Measurements from ENCODE around the gene VASH2.

Gene VASH2

DNA sequence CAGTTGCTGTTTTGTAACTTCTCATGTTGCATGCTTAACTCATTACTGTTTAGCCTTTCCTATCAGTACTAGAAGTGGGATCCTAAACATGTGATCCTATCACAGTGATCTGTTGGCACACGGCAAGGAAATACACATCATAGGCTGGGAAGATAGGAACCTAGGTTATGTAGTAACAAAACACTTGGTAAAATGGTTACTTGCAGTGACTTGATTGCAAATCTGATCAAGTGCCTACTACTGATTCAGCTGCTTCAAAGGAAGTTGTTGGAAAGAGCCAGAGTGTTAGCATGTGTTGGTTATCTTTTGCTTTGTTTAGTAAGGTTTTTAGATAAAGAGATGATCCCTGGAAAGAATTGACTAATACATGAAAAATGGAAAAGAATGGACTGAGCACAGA, 8.9 kb upstream of the VASH2 start:
- no peak overlapping the region for H2AFZ ChIP-seq (ENCODE audit: low read depth, low read length)
- H3K36me3 ChIP-seq (ENCODE audit: insufficient read depth, low read length): no peaks in the 10 kb centered on the region
- H3K4me1 ChIP-seq (ENCODE audit: insufficient read depth, low read length): no peaks in the 10 kb centered on the region
- no peaks in the 10 kb centered on the region for H3K9me3 ChIP-seq (ENCODE audit: low read length)
- no peak overlapping the region for H3K4me3 ChIP-seq (ENCODE audit: low read length)
- no peaks in the 10 kb centered on the region for H3K27me3 ChIP-seq (ENCODE audit: insufficient read depth, low read length)

DNA sequence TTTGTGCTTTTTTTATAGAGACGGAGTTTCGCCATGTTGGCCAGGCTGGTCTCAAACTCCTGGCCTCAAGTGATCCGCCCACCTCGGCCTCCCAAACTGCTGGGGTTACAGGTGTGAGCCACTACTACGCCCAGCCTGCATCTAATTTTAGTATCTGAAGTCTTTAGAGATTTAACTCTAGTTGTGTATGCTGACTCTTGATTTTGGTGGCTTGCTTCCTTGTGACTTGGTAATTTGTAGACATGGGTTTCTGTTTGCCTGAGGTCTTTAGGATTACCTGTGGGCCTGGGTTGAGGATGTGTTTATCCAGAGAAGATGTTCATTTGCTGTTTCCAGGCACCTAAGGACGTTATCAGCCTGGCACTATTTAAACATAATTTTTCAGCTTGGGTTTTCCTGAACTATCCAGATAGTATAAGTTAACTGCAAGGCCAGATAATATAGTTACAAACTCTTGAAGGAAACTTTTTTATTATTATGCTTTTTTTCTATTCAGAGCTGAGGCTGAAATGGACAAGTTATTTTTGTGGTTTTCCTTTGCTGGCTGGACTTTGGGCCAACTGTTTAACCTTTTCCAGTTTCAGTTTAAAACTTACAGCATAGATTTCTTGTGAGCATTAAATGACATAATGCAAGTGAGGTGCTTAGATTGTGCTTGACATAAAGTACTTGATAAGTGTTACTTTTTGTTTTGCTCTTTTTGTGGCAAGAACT, 7.5 kb upstream of the VASH2 start:
- H3K9me3 ChIP-seq (ENCODE audit: low read length): no peaks in the 10 kb centered on the region
- H3K36me3 ChIP-seq (ENCODE audit: insufficient read depth, low read length): no peaks in the 10 kb centered on the region
- H2AFZ ChIP-seq (ENCODE audit: low read depth, low read length): no peak overlapping the region
- no peak overlapping the region for H3K4me3 ChIP-seq (ENCODE audit: low read length)
- H3K27me3 ChIP-seq (ENCODE audit: insufficient read depth, low read length): no peaks in the 10 kb centered on the region
- H3K4me1 ChIP-seq (ENCODE audit: insufficient read depth, low read length): no peaks in the 10 kb centered on the region

DNA sequence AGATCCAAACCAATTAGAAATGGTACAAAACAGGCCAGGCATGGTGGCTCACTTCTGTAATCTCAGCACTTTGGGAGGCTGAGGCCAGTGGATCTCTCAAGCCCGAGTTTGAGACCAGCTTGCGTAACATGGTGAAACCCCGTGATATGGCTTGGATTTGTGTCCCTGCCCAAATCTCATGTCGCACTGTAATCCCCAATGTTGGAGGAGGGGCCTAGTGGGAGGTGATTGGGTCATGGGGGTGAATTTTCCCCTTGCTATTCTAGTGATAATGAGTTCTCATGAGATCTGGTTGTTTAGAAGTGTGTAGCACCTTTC, 7.0 kb upstream of the VASH2 start:
- H3K36me3 ChIP-seq (ENCODE audit: insufficient read depth, low read length): no peaks in the 10 kb centered on the region
- no peaks in the 10 kb centered on the region for H3K9me3 ChIP-seq (ENCODE audit: low read length)
- H3K27me3 ChIP-seq (ENCODE audit: insufficient read depth, low read length): no peaks in the 10 kb centered on the region
- H3K4me3 ChIP-seq (ENCODE audit: low read length): no peak overlapping the region
- no peak overlapping the region for H2AFZ ChIP-seq (ENCODE audit: low read depth, low read length)
- H3K4me1 ChIP-seq (ENCODE audit: insufficient read depth, low read length): no peaks in the 10 kb centered on the region

DNA sequence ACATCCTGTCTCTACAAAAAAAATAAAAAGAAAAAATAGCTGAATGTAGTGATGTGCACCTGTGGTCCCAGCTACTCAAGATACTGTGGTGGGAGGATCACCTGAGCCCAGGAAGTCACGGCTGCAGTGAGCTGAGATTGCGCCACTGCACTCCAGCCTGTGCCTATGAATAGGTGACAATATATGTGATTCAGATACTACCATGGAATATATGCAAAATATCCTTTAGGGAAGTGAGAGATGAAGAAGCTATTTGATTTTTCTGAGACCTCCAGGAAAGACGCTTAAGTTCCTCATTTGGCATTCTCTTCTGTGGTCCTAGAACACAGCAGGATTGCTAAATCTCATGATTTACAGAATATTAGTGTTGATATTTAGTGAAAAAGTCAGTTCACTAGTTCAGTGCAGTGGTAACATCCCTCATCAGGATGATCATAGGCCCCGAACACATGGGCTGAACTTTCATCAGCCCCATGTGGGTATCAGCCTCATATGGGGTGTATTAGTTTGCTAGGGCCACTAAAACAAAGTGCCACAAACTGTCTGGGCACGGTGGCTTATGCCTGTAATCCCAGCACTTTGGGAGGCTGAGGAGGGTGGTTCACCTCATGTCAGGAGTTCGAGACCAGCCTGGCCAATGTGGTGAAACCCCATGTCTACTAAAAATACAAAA, 6.0 kb upstream of the VASH2 start:
- Histone ChIP-seq H3K36me3 (ENCODE audit: insufficient read depth, low read length) (no peaks in the 10 kb centered on the region), H3K9me3 (ENCODE audit: low read length) (no peaks in the 10 kb centered on the region), H3K4me1 (ENCODE audit: insufficient read depth, low read length) (no peaks in the 10 kb centered on the region), H3K4me3 (ENCODE audit: low read length) (no peak overlapping the region), H2AFZ (ENCODE audit: low read depth, low read length) (no peak overlapping the region), H3K27me3 (ENCODE audit: insufficient read depth, low read length) (no peaks in the 10 kb centered on the region)

DNA sequence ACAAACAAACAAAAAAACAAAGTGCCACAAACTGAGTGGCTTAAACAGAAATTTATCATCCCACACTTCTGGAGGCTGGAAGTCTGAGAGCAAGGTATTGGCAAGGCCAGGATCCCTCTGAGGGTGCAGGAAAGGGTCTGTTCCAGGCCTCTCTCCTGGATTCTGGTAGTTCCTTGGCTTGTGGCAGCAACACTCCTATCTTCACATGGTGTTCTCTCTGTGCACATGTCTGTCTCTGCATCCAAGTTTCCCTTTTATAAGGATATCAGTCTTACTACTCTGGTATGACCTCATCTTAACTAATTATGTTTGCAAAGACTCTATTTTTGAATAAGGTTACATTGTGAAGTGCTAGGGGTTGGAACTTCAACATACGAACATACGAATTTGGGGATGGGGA, 5.3 kb upstream of the VASH2 start:
- H3K36me3 ChIP-seq (ENCODE audit: insufficient read depth, low read length): no peaks in the 10 kb centered on the region
- no peaks in the 10 kb centered on the region for H3K9me3 ChIP-seq (ENCODE audit: low read length)
- H2AFZ ChIP-seq (ENCODE audit: low read depth, low read length): no peak overlapping the region
- H3K4me3 ChIP-seq (ENCODE audit: low read length): no peak overlapping the region
- H3K4me1 ChIP-seq (ENCODE audit: insufficient read depth, low read length): peaks cover 2% of the 10 kb centered on the region
- H3K27me3 ChIP-seq (ENCODE audit: insufficient read depth, low read length): no peaks in the 10 kb centered on the region

DNA sequence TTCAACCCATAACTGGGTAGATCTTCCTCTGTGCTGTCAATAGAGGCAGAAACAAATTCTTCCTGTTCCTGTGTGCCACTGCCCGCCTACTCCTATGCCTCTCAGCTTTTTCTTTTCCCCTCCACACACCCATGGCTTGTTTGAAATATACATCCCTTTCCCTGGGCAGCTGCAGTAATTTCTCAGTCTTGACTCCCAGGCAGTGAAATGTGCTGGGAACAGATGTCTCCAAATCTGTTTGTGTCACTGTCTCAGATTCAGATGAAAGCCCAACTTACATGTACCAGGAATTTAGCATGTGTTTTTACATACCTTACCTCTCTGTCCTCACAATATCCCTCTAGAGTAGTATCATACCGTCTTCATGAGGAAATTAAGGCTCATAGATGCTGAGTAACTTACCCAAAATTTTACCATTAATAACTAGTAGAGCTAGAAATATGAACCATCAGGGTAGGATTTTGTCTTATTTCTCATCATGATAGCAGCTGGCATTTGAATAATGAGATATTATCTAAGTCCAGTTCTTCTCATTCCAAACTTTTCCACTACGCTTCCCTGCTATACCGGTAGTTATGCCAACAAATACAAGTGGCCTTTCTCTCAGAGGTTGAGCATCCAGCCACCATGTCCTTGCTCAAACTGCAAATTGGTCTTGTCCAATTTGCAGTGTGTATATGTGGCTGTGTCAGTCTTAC, 4.7 kb upstream of the VASH2 start:
- Histone ChIP-seq H3K27me3 (ENCODE audit: insufficient read depth, low read length) (no peaks in the 10 kb centered on the region), H3K36me3 (ENCODE audit: insufficient read depth, low read length) (no peaks in the 10 kb centered on the region), H3K4me1 (ENCODE audit: insufficient read depth, low read length) (peaks cover 2% of the 10 kb centered on the region), H3K4me3 (ENCODE audit: low read length) (no peak overlapping the region), H2AFZ (ENCODE audit: low read depth, low read length) (no peak overlapping the region), H3K9me3 (ENCODE audit: low read length) (no peaks in the 10 kb centered on the region)

DNA sequence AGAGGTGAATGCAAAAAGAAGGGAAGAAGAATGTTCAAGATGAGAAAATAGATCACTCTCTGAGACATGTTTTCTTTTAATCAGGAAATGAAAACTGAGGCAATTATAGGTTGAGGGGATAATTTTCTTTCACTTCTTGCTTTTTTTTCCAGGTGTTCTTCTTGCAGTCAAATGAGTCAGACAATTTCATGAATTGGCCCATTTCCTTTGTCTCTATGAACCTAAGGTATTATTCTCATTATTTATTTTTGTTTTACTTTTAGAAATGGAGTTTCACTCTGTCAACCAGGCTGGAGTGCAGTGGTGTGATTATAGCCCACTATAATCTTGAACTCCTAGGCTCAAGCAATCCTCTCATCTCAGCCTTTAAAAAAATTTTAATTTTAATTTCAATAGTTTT, 3.5 kb upstream of the VASH2 start:
- Histone ChIP-seq H3K36me3 (ENCODE audit: insufficient read depth, low read length) (no peaks in the 10 kb centered on the region), H3K27me3 (ENCODE audit: insufficient read depth, low read length) (no peaks in the 10 kb centered on the region), H3K4me1 (ENCODE audit: insufficient read depth, low read length) (peaks cover 7% of the 10 kb centered on the region), H3K4me3 (ENCODE audit: low read length) (no peak overlapping the region), H3K9me3 (ENCODE audit: low read length) (no peaks in the 10 kb centered on the region), H2AFZ (ENCODE audit: low read depth, low read length) (no peak overlapping the region)

DNA sequence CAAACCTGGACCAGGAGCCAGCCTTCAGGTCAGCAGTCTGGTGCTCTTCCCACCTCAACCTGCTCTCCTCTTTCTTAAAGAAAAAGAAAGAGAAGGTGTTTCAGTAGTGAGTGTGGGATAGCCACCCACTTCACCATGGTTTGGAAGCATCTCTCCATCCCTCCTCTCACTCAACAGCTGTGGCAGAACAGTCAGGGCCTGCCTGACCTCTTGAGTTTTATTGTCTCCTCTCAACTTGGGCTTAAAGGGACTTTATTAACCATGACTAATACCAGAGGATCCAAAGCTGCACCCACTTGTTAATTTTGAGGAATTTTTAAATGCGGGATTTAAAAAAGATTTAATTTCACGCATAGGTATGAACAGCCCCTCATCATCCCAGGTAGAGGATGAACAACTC, 570 bp upstream of the VASH2 start:
- no peaks in the 10 kb centered on the region for H3K36me3 ChIP-seq (ENCODE audit: insufficient read depth, low read length)
- H2AFZ ChIP-seq (ENCODE audit: low read depth, low read length): peak overlapping the region; percentile 97
- no peaks in the 10 kb centered on the region for H3K9me3 ChIP-seq (ENCODE audit: low read length)
- no peaks in the 10 kb centered on the region for H3K27me3 ChIP-seq (ENCODE audit: insufficient read depth, low read length)
- H3K4me1 ChIP-seq (ENCODE audit: insufficient read depth, low read length): peaks cover 9% of the 10 kb centered on the region
- peak overlapping the region; percentile 71 for H3K4me3 ChIP-seq (ENCODE audit: low read length)

DNA sequence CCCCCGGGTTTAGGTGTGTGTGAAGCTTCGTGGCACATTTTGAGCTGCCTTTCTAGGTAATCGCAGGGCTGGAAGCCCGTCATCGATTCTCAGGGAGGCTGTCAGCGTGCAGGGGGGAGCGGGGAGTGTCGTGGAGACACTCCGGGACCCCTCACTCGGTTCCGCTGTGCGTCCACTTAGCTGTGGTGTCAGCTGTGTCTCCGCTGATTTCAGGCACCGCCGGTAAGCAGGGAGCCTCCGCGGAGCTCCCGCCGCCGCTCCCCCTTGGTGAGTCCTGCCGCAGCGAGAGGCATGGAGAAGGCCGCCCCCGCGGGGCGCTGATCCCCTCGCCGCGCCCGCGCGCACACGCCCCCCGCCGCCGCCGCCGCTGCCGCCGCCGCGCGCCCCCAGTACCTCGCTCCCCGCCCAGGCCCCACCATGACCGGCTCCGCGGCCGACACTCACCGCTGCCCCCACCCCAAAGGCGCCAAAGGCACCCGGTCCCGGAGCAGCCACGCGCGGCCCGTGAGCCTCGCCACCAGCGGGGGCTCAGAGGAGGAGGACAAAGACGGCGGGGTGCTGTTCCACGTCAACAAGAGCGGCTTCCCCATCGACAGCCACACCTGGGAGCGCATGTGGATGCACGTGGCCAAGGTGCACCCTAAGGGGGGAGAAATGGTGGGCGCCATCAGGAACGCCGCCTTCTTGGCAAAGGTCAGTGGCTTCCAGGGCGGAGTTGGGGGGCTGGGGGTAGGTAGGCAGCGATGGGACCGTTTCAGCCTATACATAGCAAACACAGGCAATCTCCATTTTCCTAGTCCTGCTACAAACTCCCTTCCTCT, 995 bp downstream of the VASH2 start:
- no peaks in the 10 kb centered on the region for H3K27me3 ChIP-seq (ENCODE audit: insufficient read depth, low read length)
- no peaks in the 10 kb centered on the region for H3K9me3 ChIP-seq (ENCODE audit: low read length)
- H2AFZ ChIP-seq (ENCODE audit: low read depth, low read length): peak overlapping the region; percentile 97
- H3K4me3 ChIP-seq (ENCODE audit: low read length): peak overlapping the region; percentile 71
- peaks cover 9% of the 10 kb centered on the region for H3K4me1 ChIP-seq (ENCODE audit: insufficient read depth, low read length)
- H3K36me3 ChIP-seq (ENCODE audit: insufficient read depth, low read length): no peaks in the 10 kb centered on the region

DNA sequence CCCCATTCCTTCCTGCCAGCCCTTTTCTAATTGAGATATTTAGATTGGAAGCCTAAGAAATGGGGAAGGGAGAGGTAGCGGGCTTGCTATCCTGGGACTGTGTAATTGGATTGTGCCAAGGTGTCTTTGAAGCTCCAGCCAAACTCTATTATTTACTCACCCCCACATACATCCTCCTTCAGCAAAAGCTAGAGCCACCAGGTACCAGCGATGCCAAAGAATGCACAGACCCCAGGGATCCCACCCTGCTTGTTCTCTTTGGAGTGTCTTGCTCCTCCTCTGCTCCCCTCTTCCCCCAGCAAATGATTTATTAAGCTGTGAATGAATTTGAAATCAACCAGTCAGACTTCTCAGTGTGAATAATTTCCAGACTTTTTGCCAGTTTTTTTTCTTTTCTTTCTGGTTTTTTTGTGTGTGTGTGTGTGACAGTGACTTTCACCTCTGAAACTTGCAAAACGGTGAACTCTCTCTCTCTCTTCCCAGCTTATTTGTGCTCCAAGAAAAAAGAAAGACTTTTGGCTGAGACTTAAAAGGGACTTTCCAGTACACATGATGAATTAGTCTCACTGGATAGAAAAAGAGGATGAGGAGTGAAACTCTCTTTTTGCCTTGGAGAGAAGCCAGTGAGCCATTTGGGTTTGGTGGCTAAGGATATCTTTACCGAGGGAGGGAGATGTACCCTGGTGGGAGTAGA, 1.8 kb downstream of the VASH2 start:
- H3K9me3 ChIP-seq (ENCODE audit: low read length): no peaks in the 10 kb centered on the region
- H3K4me1 ChIP-seq (ENCODE audit: insufficient read depth, low read length): peaks cover 9% of the 10 kb centered on the region
- H3K27me3 ChIP-seq (ENCODE audit: insufficient read depth, low read length): no peaks in the 10 kb centered on the region
- peak overlapping the region; percentile 71 for H3K4me3 ChIP-seq (ENCODE audit: low read length)
- H2AFZ ChIP-seq (ENCODE audit: low read depth, low read length): no peak overlapping the region
- H3K36me3 ChIP-seq (ENCODE audit: insufficient read depth, low read length): no peaks in the 10 kb centered on the region

DNA sequence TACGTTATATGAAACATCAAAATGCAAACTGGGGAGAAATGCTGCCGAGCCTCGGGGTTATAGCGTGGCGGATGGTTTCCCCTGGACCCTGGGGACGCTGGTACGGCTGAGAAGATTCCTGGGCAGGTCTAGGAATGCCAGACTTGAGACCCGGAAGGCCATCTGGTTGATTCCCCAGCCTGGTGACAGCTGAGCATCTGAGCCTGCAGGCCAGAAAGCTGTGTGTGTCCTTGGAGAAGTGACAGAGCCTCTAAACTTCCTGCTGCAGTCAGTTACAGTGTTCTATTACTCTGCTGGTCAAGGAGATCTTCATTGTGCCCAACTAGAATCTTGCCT, 2.3 kb downstream of the VASH2 start:
- H3K9me3 ChIP-seq (ENCODE audit: low read length): no peaks in the 10 kb centered on the region
- H3K4me1 ChIP-seq (ENCODE audit: insufficient read depth, low read length): peaks cover 9% of the 10 kb centered on the region
- no peaks in the 10 kb centered on the region for H3K27me3 ChIP-seq (ENCODE audit: insufficient read depth, low read length)
- H3K36me3 ChIP-seq (ENCODE audit: insufficient read depth, low read length): no peaks in the 10 kb centered on the region
- no peak overlapping the region for H3K4me3 ChIP-seq (ENCODE audit: low read length)
- no peak overlapping the region for H2AFZ ChIP-seq (ENCODE audit: low read depth, low read length)

DNA sequence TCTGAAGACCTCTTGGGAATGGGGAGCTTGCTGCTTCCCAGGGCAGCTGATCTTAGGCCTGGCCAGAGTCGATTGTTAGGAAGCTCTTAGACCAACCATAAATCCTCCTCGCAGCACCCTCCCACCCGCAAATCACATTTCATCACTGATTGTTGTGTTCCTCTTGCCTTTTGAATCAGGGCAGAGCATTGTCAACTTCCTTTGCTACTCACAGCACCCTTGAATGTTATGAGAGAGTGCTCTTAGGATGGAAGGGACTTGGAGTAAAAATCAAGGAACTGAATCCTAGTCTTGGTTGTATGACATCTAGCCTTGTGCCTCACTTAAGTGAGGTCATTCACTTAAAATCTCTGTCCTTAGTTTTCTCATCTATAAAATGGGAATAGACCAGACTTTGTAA, 3.0 kb downstream of the VASH2 start:
- H3K27me3 ChIP-seq (ENCODE audit: insufficient read depth, low read length): no peaks in the 10 kb centered on the region
- H3K4me3 ChIP-seq (ENCODE audit: low read length): no peak overlapping the region
- H3K36me3 ChIP-seq (ENCODE audit: insufficient read depth, low read length): no peaks in the 10 kb centered on the region
- no peak overlapping the region for H2AFZ ChIP-seq (ENCODE audit: low read depth, low read length)
- H3K4me1 ChIP-seq (ENCODE audit: insufficient read depth, low read length): peaks cover 9% of the 10 kb centered on the region
- no peaks in the 10 kb centered on the region for H3K9me3 ChIP-seq (ENCODE audit: low read length)

DNA sequence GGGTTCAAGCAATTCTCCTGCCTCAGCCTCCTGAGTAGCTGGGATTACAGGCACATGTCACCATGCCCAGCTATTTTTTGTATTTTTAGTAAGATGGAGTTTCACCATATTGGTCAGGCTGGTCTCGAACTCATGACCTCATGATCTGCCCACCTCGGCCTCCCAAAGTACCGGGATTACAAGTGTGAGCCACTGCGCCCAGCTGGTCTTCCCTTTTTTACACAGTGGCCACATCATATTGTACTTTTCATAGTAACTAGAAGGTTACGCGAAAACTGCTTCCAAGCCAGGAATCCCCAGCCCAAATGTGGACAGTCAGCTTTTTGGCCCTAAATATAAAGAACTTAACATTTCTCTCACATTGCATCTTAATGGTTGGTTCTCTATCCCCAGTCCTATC, 4.2 kb downstream of the VASH2 start:
- Histone ChIP-seq H2AFZ (ENCODE audit: low read depth, low read length) (no peak overlapping the region), H3K9me3 (ENCODE audit: low read length) (no peaks in the 10 kb centered on the region), H3K36me3 (ENCODE audit: insufficient read depth, low read length) (peaks cover 4% of the 10 kb centered on the region), H3K4me1 (ENCODE audit: insufficient read depth, low read length) (peaks cover 9% of the 10 kb centered on the region), H3K27me3 (ENCODE audit: insufficient read depth, low read length) (no peaks in the 10 kb centered on the region), H3K4me3 (ENCODE audit: low read length) (no peak overlapping the region)
